Fibroblast of lung (primary cell): ENCODE results near the gene MTSS2. TPM values are rescaled to one million over a fixed set of nuclear protein-coding genes. Genes with fewer than 3 reads are reported as not detected.

ENCODE experiments used
- DNase-seq, 2 donors: peaks; one replicate each; pipeline versions ENCODE4 v3.0.0 to v3.0.0-alpha.2; 2010; ENCODE audit warnings: low read depth in 2 of 2
- H2AFZ ChIP-seq: 2 replicates; pipeline ENCODE4 v1.5.1; 2012; ENCODE audit warnings: low read length, control low read depth, inconsistent platforms
- H3K27ac ChIP-seq: 2 replicates; pipeline ENCODE4 v1.5.1; 2011; ENCODE audit warnings: low read length, control low read depth; ENCODE audit not compliant: insufficient read depth
- H3K27me3 ChIP-seq: 2 replicates; pipeline ENCODE4 v1.5.1; 2011; ENCODE audit warnings: mild to moderate bottlenecking, low read length; ENCODE audit not compliant: control insufficient read depth, insufficient read depth
- H3K36me3 ChIP-seq: 2 replicates; pipeline ENCODE4 v1.5.1; 2011; ENCODE audit warnings: low read length; ENCODE audit not compliant: control insufficient read depth, insufficient read depth
- H3K4me1 ChIP-seq: 2 replicates; pipeline ENCODE4 v1.5.1; 2011; ENCODE audit warnings: low read length; ENCODE audit not compliant: control insufficient read depth, insufficient read depth; ENCODE audit errors: extremely low read depth
- H3K4me2 ChIP-seq: 2 replicates; pipeline ENCODE4 v1.5.1; 2011; ENCODE audit warnings: low read length, control low read depth; ENCODE audit not compliant: insufficient read depth; ENCODE audit errors: extremely low read depth
- H3K4me3 ChIP-seq, 4 experiments: fragments of 200-600 bp in 1 of 4; sonication (generic) in 1 of 4; replicated peaks in 1 of 4; 2 replicates each; pipeline ENCODE4 v1.5.1; 2011 to 2016; ENCODE audit warnings: low read length in 4 of 4, low read depth in 3 of 4, mild to moderate bottlenecking in 3 of 4, control low read depth in 2 of 4, inconsistent platforms in 1 of 4, mixed read lengths in 1 of 4; ENCODE audit not compliant: insufficient read depth in 1 of 4; ENCODE audit errors: control extremely low read depth in 1 of 4
- H3K79me2 ChIP-seq: 2 replicates; pipeline ENCODE4 v1.5.1; 2012; ENCODE audit warnings: mild to moderate bottlenecking, low read length, inconsistent platforms; ENCODE audit not compliant: control insufficient read depth, insufficient read depth
- H3K9ac ChIP-seq: 2 replicates; pipeline ENCODE4 v1.5.1; 2011; ENCODE audit warnings: mild to moderate bottlenecking, low read length, control low read depth; ENCODE audit not compliant: insufficient read depth
- H3K9me3 ChIP-seq: 2 replicates; pipeline ENCODE4 v1.5.1; 2012; ENCODE audit warnings: low read depth, low read length; ENCODE audit not compliant: control insufficient read depth, insufficient read depth
- H4K20me1 ChIP-seq: 2 replicates; pipeline ENCODE4 v1.5.1; 2011; ENCODE audit warnings: low read length; ENCODE audit not compliant: control insufficient read depth, insufficient read depth; ENCODE audit errors: extremely low read depth
- EZH2 ChIP-seq: IDR thresholded peaks from 2 replicates; pipeline ENCODE4 v1.5.1; 2012; ENCODE audit warnings: low read length, control low read depth, mild to moderate bottlenecking; ENCODE audit errors: missing control alignments
- polyA plus RNA-seq, 2 donors: library from polyadenylated mRNA; depleted of rRNA in 1 of 2; stranded (reverse) in 1 of 2; unstranded in 1 of 2; fragments of >200 nt; gene quantifications; 2 replicates each; pipeline ENCODE4 v1.2.1, GENCODE V29; 2011 to 2012; ENCODE audit warnings: missing spikeins in 1 of 2
- total RNA-seq: library from RNA; depleted of rRNA; stranded (reverse); fragments of >200 nt; gene quantifications from 2 replicates; pipeline ENCODE4 v1.2.1, GENCODE V29; 2014
- TF ChIP-seq, protein P1 (sequence below), 2 donors: IDR thresholded peaks in 1 of 2; conservative IDR thresholded peaks in 1 of 2; 1 replicate in 1 of 2; 2 replicates in 1 of 2; pipeline ENCODE4 v1.5.1; 2011 to 2012; ENCODE audit warnings: low read length in 2 of 2, control low read depth in 1 of 2, inconsistent platforms in 1 of 2, low read depth in 1 of 2, mild to moderate bottlenecking in 1 of 2

MTSS2 gene
- total and polyA plus RNA-seq, 2 donors (not counting 1 experiment from before 2014, with no cell fraction given), result 126 to 131 TPM

- Histone ChIP-seq H3K9me3 (no peaks in the 10 kb centered on the region), H2AFZ (no peak overlapping the region), H4K20me1 (no peaks in the 10 kb centered on the region), H3K27me3 (no peaks in the 10 kb centered on the region), H3K4me2 (no peak overlapping the region), H3K27ac (peak overlapping the region; percentile 98), H3K4me1 (peaks cover 74% of the 10 kb centered on the region), H3K36me3 (no peaks in the 10 kb centered on the region), H3K9ac (peak overlapping the region; percentile 85), H3K4me3 (no peak overlapping the region), H3K79me2 (peaks cover 1% of the 10 kb centered on the region)
- DNase-seq, result peak; percentile 97 to 100
- TF ChIP-seq, protein P1, sequence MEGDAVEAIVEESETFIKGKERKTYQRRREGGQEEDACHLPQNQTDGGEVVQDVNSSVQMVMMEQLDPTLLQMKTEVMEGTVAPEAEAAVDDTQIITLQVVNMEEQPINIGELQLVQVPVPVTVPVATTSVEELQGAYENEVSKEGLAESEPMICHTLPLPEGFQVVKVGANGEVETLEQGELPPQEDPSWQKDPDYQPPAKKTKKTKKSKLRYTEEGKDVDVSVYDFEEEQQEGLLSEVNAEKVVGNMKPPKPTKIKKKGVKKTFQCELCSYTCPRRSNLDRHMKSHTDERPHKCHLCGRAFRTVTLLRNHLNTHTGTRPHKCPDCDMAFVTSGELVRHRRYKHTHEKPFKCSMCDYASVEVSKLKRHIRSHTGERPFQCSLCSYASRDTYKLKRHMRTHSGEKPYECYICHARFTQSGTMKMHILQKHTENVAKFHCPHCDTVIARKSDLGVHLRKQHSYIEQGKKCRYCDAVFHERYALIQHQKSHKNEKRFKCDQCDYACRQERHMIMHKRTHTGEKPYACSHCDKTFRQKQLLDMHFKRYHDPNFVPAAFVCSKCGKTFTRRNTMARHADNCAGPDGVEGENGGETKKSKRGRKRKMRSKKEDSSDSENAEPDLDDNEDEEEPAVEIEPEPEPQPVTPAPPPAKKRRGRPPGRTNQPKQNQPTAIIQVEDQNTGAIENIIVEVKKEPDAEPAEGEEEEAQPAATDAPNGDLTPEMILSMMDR (conservative IDR thresholded peaks at IDR 0.05 in 1 of 2, IDR thresholded peaks at IDR 0.05 in 1 of 2; ENCODE audit: low read depth in 1 of 2, low read length in 2 of 2), result no peak
- no peak for TF ChIP-seq EZH2
Measured at GRCh38 chr16:70691223-70692129, 5.6 kb upstream of the MTSS2 start.

DNA sequence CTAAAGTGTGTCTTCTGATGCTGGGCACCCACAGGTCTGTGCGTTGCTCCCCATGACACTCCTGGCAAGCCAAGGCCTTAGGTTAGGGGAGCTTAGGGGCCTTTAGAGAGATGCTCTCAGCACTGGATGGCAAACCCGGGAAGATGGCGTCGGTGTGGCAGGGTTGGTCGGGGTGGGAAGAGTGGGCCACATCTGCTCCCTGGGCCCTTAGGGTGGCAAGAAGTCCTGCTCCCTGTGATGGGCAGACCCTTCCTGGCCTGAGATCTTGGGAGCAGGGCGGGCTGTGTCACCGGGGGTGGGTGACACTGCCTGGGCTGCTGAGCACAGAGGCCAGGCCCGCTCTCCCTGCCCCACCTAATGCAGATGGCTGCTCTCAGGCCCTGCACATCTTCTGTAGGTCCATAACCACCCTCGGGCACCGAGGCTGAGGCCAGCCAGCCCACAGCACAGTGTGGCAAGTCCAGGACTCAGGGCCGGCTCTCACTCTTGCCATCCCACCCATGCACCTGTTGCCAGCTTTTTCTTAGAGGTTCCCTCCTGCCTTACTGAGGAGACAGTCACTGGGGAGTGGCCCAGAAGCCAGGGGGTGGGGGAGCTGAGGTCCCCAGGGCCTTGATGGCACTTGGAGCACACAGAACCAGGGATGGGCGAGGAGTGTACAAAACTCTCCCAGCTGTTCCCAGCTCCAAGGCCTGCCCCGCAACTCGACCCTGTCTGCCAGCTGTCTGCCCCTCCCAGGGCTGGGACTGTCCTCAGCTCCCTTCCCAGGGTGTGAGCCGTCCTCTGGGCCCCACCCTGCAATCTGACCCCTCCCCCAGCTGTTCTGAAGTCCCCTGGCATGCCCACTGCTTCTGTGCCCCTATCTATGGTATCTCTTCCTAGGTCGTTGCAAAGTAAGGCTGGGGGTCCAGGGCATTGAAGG is 4.4 kb upstream of the MTSS2 start:
- Histone ChIP-seq H3K27ac (peak overlapping the region; percentile 98), H3K36me3 (no peaks in the 10 kb centered on the region), H3K79me2 (peaks cover 6% of the 10 kb centered on the region), H3K9me3 (no peaks in the 10 kb centered on the region), H3K4me3 (no peak overlapping the region), H3K4me2 (no peak overlapping the region), H2AFZ (no peak overlapping the region), H3K27me3 (no peaks in the 10 kb centered on the region), H3K9ac (peak overlapping the region; percentile 43), H4K20me1 (no peaks in the 10 kb centered on the region), H3K4me1 (peaks cover 73% of the 10 kb centered on the region)
- DNase-seq, result peak in 1 of 2 donors; percentile 50
- no peak for TF ChIP-seq EZH2
- TF ChIP-seq, protein P1 (conservative IDR thresholded peaks at IDR 0.05 in 1 of 2, IDR thresholded peaks at IDR 0.05 in 1 of 2; ENCODE audit: low read depth in 1 of 2, low read length in 2 of 2), result no peak
